A549 treated with DMSO at 1 μM for 4 hours (cell line): ENCODE data around the gene DLAT. TPM values are rescaled to one million over a fixed set of nuclear protein-coding genes. Genes with fewer than 3 reads are reported as not detected.

ENCODE experiments used
- total RNA-seq: library from RNA; stranded (reverse); fragments of 200-300 nt; extraction: Qiagen RNA extraction; gene quantifications from 5 replicates; pipeline ENCODE4 v1.2.3, GENCODE V29; 2022; ENCODE audit warnings: low read depth

Gene DLAT
- 26.7 to 32.3 TPM (median 31.4 TPM) in 5 replicates for total RNA-seq

DNA sequence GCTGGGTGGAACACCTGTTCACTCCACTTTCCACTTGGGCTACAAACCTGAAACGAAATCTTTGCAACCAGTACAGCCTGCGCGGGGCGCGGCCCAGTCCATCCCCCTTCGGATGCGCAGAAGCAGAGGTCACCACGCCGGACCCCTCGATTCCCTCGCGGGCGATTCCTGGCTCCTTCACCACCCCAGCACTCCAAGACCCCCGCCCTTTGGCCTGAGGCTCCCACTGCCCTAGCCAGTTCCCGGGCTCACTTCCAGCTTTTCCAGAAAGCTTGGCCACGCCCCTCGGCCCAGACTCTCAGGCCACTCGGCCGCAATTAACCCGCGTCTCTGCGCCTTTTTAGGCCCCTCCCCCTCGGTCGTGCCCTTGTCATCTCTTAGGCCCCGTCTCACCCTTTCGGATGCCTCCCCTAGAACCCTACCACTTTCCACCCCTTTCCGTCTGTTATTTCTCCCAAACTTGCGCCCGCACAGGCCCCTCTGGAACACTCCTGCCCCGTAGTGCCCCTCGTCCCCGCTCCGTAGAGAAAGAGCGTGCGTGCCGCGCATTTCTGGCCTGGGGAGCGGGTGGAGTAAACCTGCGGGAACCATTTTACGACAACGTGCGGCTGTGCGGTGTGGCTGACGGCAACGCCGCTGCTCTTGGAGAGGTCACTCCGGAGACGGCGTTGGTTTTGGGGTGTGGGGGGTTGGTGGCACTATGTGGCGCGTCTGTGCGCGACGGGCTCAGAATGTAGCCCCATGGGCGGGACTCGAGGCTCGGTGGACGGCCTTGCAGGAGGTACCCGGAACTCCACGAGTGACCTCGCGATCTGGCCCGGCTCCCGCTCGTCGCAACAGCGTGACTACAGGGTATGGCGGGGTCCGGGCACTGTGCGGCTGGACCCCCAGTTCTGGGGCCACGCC lies at the start of gene DLAT:
Gene DLAT (plus strand): TSS at position 636 of the 906 bp plus-strand sequence. CDS start 65 bp downstream, at position 701.

DNA sequence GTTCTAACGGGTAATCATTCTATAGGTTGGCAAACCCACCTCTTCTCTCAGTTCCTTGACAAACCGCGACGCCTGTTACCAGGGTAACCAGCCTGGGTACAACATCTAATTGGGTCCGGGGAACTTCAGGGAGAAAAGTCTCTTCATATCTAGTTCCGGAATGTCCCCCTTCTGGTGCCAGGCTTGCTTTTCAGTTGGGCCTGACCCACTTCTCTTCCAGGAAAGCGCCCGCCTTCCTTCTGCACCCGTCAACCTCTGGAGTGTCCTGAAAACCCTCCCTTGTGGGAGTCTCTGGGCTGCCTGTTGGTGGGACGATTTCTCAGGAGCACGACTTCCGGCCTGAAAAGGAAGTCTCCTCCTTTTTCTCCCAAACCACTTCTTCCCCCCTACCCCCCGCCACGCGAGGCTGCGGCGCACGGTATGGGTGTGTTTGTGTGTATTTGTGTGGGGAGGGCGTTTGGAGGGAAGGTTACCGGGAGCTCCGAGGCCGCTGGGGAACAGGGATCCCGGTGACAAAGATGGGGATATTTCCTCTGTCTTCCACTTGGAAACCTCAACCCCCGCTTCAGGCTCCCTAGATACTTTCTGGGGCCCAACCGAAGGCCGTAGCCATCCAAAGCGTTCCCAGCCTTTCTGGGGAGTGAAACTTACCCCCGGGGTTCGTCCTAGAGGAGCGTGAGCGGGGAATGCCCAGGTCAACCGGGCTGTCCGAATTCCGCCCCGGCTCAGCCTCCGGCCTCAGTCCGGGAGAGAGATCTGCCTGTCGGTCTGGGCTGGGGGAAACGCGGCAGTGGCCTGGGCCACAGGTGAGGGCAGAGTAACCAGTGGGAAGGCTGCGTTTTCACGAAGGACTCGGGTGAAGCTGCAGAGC lies 49.0 kb downstream of the DLAT start, which contains the start of the genes NKAPD1 and PIH1D2:
Gene NKAPD1 (plus strand): TSS at position 359 of the 871 bp plus-strand sequence. CDS start 1,276 bp downstream, outside the sequence.
Gene PIH1D2 (minus strand): TSS at position 77 of the 871 bp plus-strand sequence. CDS start 843 bp downstream, outside the sequence.

DNA sequence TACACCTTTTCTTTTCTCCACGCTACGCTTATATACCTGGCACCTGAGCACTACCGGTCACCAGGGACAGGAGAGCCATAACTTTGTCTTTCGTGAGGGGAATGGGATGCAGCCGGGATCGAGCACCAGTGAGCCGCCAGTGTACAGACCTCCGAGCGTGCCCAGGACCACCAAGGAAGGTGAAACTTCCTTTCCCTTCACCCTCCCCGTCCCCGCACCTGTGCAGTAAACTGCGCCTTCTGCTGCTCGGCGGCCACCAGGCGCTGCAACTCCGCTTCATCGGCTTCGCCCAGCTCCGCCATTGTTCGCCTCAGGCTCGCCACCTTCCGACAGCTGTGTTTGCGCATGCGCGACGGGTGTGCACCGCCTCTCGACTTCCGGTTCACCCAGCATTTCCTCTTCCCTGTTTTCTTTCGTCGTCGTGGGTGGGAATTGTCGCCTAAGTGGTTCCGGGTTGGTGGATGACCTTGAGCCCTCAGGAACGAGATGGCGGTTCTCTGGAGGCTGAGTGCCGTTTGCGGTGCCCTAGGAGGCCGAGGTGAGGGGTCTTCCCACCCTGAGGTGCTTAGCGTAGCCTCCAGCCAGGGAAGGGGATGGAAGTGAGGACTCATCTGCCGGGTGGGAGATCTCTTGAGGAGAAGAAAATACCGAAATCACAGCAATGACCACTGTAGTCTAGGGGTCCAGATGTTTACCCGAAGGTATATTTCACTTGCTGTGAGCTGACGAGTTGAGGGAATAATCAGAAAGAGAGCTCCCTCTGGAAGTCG lies 61.4 kb downstream of the DLAT start, which contains the start of the genes SDHD and TIMM8B:
Gene SDHD (plus strand): TSS at position 452 of the 770 bp plus-strand sequence. CDS start 35 bp downstream, at position 487.
Gene TIMM8B (minus strand): TSS at position 335 of the 770 bp plus-strand sequence. CDS start 33 bp downstream, at position 302.

Other genes starting within 250 kb of the DLAT start
- gene ALG9, start 153.8 kb upstream of the DLAT start, total RNA-seq: 18.1 to 21.6 TPM (median 19.7 TPM) in 5 replicates
- gene FDXACB1, start 146.2 kb upstream of the DLAT start, total RNA-seq: 1.7 to 2.1 TPM (median 1.9 TPM) in 5 replicates
- gene CFAP68, start 145.9 kb upstream of the DLAT start, total RNA-seq: 27.8 to 33.1 TPM (median 30.7 TPM) in 5 replicates
- 4.2 to 9.8 TPM (median 4.4 TPM) in 5 replicates for gene CRYAB, start 113.6 kb upstream of the DLAT start, total RNA-seq
- not detected in 5 replicates for gene HSPB2, start 112.7 kb upstream of the DLAT start, total RNA-seq
- not detected in 5 replicates for gene C11orf52, start 106.5 kb upstream of the DLAT start, total RNA-seq
- 3.7 to 5.9 TPM (median 4.7 TPM) in 5 replicates for gene DIXDC1, start 88.1 kb upstream of the DLAT start, total RNA-seq
- 0.58 to 1.7 TPM (median 0.99 TPM) in 5 replicates for gene PIH1D2, start 48.6 kb downstream of the DLAT start, total RNA-seq
- 13.1 to 18.1 TPM (median 14.6 TPM) in 5 replicates for gene NKAPD1, start 48.9 kb downstream of the DLAT start, total RNA-seq
- gene TIMM8B, start 61.3 kb downstream of the DLAT start, total RNA-seq: 67.6 to 72.3 TPM (median 69.6 TPM) in 5 replicates
- 69.4 to 72.2 TPM (median 71.2 TPM) in 5 replicates for gene SDHD, start 61.5 kb downstream of the DLAT start, total RNA-seq
- 79.1 to 106 TPM (median 98.4 TPM) in 5 replicates for gene IL18, start 138.7 kb downstream of the DLAT start, total RNA-seq
- not detected in 5 replicates for gene TEX12, start 142.0 kb downstream of the DLAT start, total RNA-seq
- gene BCO2, start 150.1 kb downstream of the DLAT start, total RNA-seq: 0.70 to 1.0 TPM (median 0.93 TPM) in 5 replicates
- gene PTS, start 201.0 kb downstream of the DLAT start, total RNA-seq: 27.4 to 33.6 TPM (median 32.2 TPM) in 5 replicates
- not detected in 5 replicates for gene PLET1, start 235.5 kb downstream of the DLAT start, total RNA-seq